GM12878 (cell line): ENCODE results near the gene GPC6. TPM values are rescaled to one million over a fixed set of nuclear protein-coding genes. Genes with fewer than 3 reads are reported as not detected.

Source experiments
- ATAC-seq: fragments of 200-7000 bp; cut with Tn5 transposase; 3 replicates; pipeline ENCODE4 v1.9.1; 2020; ENCODE audit warnings: mild to moderate bottlenecking, moderate library complexity
- BruUV-seq: library from RNA; stranded (reverse); fragments of 400-500 nt; replicated peaks from 2 replicates; lab custom pipeline; 2021; lab: Mats Ljungman, UMichigan
- CTCF ChIA-PET: fragments of 300-600 bp; sonication (Branson Sonifier 250); formaldehyde crosslinking; extraction: SDS; loops from one replicate; lab custom pipeline; 2021; ENCODE audit warnings: inconsistent platforms; lab: Yijun Ruan, JAX
- POLR2A ChIA-PET: fragments of 350-600 bp; formaldehyde crosslinking; extraction: SDS; loops from one replicate; lab custom pipeline; 2021; ENCODE audit warnings: inconsistent platforms; lab: Charles Lee
- RAD21 ChIA-PET: fragments of 300-600 bp; sonication (Branson Sonifier 250); formaldehyde crosslinking; loops from one replicate; lab custom pipeline; 2023; ENCODE audit warnings: antibody characterized with exemption; ENCODE audit not compliant: unreplicated experiment; lab: Charles Lee
- SMC1A ChIA-PET: fragments of 300-600 bp; sonication (Branson Sonifier 250); formaldehyde crosslinking; loops from one replicate; lab custom pipeline; 2023; ENCODE audit not compliant: unreplicated experiment, uncharacterized antibody; lab: Charles Lee
- DNase-seq: peaks from one replicate; pipeline ENCODE4 v3.0.0-alpha.2; 2011; ENCODE audit warnings: low read depth, low spot score
- FAIRE-seq: peaks from 3 replicates; lab custom pipeline; 2011; peaks lifted over from hg19 to GRCh38; lab: Jason Lieb, UNC
- H2AFZ ChIP-seq: 2 replicates; pipeline ENCODE4 v1.6.0; 2011; ENCODE audit warnings: low read depth, low read length, control low read depth; ENCODE audit not compliant: control insufficient read depth
- H3K27ac ChIP-seq: 2 replicates; pipeline ENCODE4 v1.5.1; 2011; ENCODE audit warnings: control low read depth; ENCODE audit not compliant: control insufficient read depth, insufficient read depth
- H3K27me3 ChIP-seq, 2 experiments: replicated peaks in 1 of 2; 2 replicates each; pipeline versions ENCODE4 v1.6.0 to v1.6.1; 2011; ENCODE audit warnings: low read length in 1 of 2; ENCODE audit not compliant: control insufficient read depth in 2 of 2, insufficient read depth in 2 of 2
- H3K36me3 ChIP-seq, 2 experiments: 2 replicates each; pipeline ENCODE4 v1.5.1; 2011; ENCODE audit warnings: low read length in 1 of 2; ENCODE audit not compliant: control insufficient read depth in 2 of 2, insufficient read depth in 2 of 2
- H3K4me1 ChIP-seq: 2 replicates; pipeline ENCODE4 v1.6.1; 2011; ENCODE audit warnings: mild to moderate bottlenecking, low read length, moderate library complexity, mixed read lengths; ENCODE audit not compliant: control insufficient read depth, insufficient read depth
- H3K4me2 ChIP-seq: 2 replicates; pipeline ENCODE4 v1.6.0; 2011; ENCODE audit warnings: control low read depth; ENCODE audit not compliant: control insufficient read depth, insufficient read depth
- H3K4me3 ChIP-seq: fragments of 200-600 bp; sonication (generic); 2 replicates; pipeline ENCODE4 v1.5.1; 2016
- H3K79me2 ChIP-seq: 2 replicates; pipeline ENCODE4 v1.6.0; 2011; ENCODE audit warnings: low read length; ENCODE audit not compliant: control insufficient read depth, insufficient read depth
- H3K9ac ChIP-seq: 2 replicates; pipeline ENCODE4 v1.8.0; 2011; ENCODE audit warnings: low read length, control low read depth, mixed read lengths; ENCODE audit not compliant: control insufficient read depth, insufficient read depth
- H3K9me3 ChIP-seq: replicated peaks from 3 replicates; pipeline ENCODE4 v1.5.1; 2011; ENCODE audit warnings: mild to moderate bottlenecking, low read length; ENCODE audit not compliant: control insufficient read depth, insufficient read depth
- H4K20me1 ChIP-seq: 2 replicates; pipeline ENCODE4 v1.6.0; 2011; ENCODE audit not compliant: control insufficient read depth, insufficient read depth
- ASH2L ChIP-seq: fragments of 300-600, 200-600 bp; sonication (generic); IDR thresholded peaks from 2 replicates; pipeline ENCODE4 v1.6.1; 2017; ENCODE audit warnings: low read depth, mild to moderate bottlenecking, borderline replicate concordance
- CHD2 ChIP-seq: IDR thresholded peaks from 2 replicates; pipeline ENCODE4 v1.6.1; 2011; ENCODE audit warnings: low read depth, low read length, improper control_type of control experiment, borderline replicate concordance
- IKZF2 ChIP-seq, 2 experiments: fragments of 450-650 bp; IDR thresholded peaks; 2 replicates each; pipeline ENCODE4 v1.6.1; 2017; ENCODE audit warnings: mild to moderate bottlenecking in 2 of 2, moderate library complexity in 2 of 2
- MYB ChIP-seq: fragments of 150-350 bp; IDR thresholded peaks from 2 replicates; pipeline ENCODE4 v1.6.1; 2014; ENCODE audit warnings: mild to moderate bottlenecking, low read depth, low read length, borderline replicate concordance
- TCF7 ChIP-seq: IDR thresholded peaks from 2 replicates; pipeline ENCODE4 v1.6.1; 2014; ENCODE audit warnings: antibody characterized with exemption, borderline replicate concordance
- WGBS: methylation state at CpG from one replicate; pipeline ENCODE4 v1.1.6; 2016; ENCODE audit warnings: low lambda C conversion rate; ENCODE audit not compliant: insufficient replicate concordance, insufficient coverage; ENCODE audit errors: missing lambda C conversion rate; 5-methylcytosine and 5-hydroxymethylcytosine counted together
- in situ Hi-C: fragments of 300-500 bp; cut with MboI; formaldehyde crosslinking; loops from 9 replicates; pipeline ENCODE4 v1.14.3; 2018; ENCODE audit warnings: mixed read lengths
- intact Hi-C: fragments of 100-400 bp; cut with micrococcal nuclease; formaldehyde crosslinking; loops from one replicate; pipeline ENCODE4 v1.14.2; 2022; ENCODE audit not compliant: unreplicated experiment
- polyA plus RNA-seq, 11 experiments: library from polyadenylated mRNA; depleted of rRNA in 4 of 11; unstranded in 6 of 11; stranded (reverse) in 5 of 11; fragments of >200 nt; fragmentation: Nextera tagmentation in 4 of 11; fragmentation: Illumina TruSeq in 1 of 11; extraction: Ambion mirVana in 4 of 11; extraction: Trizol in 1 of 11; gene quantifications; 1 replicate in 1 of 11; 2 replicates in 10 of 11; pipeline versions ENCODE4 v1.2.1 to v1.2.3, GENCODE V29; 2011 to 2016; ENCODE audit warnings: inconsistent platforms in 2 of 11, missing spikeins in 2 of 11, low read depth in 1 of 11
- total RNA-seq, 4 experiments: library from RNA; depleted of rRNA in 3 of 4; stranded (reverse); fragments of >200 nt in 3 of 4; fragmentation: Illumina TruSeq in 1 of 4; extraction: Trizol in 1 of 4; gene quantifications; 2 replicates each; pipeline versions ENCODE4 v1.2.1 to v1.2.3, GENCODE V29; 2013 to 2021
- TF ChIP-seq, protein P1 (sequence below): fragments of 450-650 bp; IDR thresholded peaks from 2 replicates; pipeline ENCODE4 v1.6.1; 2014; ENCODE audit warnings: mild to moderate bottlenecking

GPC6 gene
- total and polyA plus RNA-seq, 10 of the 15 experiments (the other 5 are each of a cell fraction or from before 2014, with no cell fraction given): 0.03 to 0.04 (median 0.03) TPM; not detected in 7

DNA sequence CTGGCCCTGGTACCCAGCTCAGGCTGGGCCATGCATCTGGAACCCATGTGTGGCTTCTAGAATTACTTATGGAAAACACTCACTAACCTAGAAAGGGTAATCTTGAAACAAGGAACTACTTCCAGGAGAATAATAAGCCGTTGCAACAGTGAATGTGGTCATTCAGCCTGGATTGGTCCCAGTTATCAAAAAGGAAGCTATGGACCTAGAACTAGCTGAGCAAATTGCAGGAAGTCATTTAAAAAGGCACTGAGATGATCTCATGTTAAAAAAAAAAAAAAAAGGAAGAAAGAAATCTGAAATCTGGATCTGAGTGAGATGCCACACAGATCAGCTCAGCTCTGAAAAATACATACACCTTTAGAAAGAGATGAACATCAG lies 1193.3 kb downstream of the GPC6 start:
- 0% methylated on average over 1 of the region's 1 CpG for WGBS
- SMC1A ChIA-PET: no interaction called here
- no peaks in the 10 kb centered on the region for H3K9me3 ChIP-seq
- H3K36me3 ChIP-seq: no peaks in the 10 kb centered on the region
- FAIRE-seq: no peak
- H4K20me1 ChIP-seq: no peaks in the 10 kb centered on the region
- ATAC-seq: no peak
- H2AFZ ChIP-seq: no peak overlapping the region
- POLR2A ChIA-PET: no interaction called here
- RAD21 ChIA-PET: no interaction called here
- H3K9ac ChIP-seq: no peak overlapping the region
- in situ Hi-C loops: no loop called here
- H3K27ac ChIP-seq: no peak overlapping the region
- no peak overlapping the region for H3K4me2 ChIP-seq
- BruUV-seq: no TSS peak
- DNase-seq: no peak
- no peaks in the 10 kb centered on the region for H3K79me2 ChIP-seq
- TF ChIP-seq, protein P1, sequence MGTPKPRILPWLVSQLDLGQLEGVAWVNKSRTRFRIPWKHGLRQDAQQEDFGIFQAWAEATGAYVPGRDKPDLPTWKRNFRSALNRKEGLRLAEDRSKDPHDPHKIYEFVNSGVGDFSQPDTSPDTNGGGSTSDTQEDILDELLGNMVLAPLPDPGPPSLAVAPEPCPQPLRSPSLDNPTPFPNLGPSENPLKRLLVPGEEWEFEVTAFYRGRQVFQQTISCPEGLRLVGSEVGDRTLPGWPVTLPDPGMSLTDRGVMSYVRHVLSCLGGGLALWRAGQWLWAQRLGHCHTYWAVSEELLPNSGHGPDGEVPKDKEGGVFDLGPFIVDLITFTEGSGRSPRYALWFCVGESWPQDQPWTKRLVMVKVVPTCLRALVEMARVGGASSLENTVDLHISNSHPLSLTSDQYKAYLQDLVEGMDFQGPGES: no peak
- no peak for TF ChIP-seq TCF7
- no peak for TF ChIP-seq MYB
- no peak for TF ChIP-seq CHD2
- TF ChIP-seq ASH2L: no peak
- no peak for TF ChIP-seq IKZF2 (IDR thresholded peaks at IDR 0.05)
- no peak overlapping the region for H3K4me3 ChIP-seq
- no peaks in the 10 kb centered on the region for H3K4me1 ChIP-seq
- intact Hi-C loops: no loop called here
- no peaks in the 10 kb centered on the region for H3K27me3 ChIP-seq
- CTCF ChIA-PET: no interaction called here
